Measurements from ENCODE around the gene NDST1.
A peak's percentile ranks its signal among the peaks of the same experiment; 100 is the strongest.

The NDST1 gene

DNA sequence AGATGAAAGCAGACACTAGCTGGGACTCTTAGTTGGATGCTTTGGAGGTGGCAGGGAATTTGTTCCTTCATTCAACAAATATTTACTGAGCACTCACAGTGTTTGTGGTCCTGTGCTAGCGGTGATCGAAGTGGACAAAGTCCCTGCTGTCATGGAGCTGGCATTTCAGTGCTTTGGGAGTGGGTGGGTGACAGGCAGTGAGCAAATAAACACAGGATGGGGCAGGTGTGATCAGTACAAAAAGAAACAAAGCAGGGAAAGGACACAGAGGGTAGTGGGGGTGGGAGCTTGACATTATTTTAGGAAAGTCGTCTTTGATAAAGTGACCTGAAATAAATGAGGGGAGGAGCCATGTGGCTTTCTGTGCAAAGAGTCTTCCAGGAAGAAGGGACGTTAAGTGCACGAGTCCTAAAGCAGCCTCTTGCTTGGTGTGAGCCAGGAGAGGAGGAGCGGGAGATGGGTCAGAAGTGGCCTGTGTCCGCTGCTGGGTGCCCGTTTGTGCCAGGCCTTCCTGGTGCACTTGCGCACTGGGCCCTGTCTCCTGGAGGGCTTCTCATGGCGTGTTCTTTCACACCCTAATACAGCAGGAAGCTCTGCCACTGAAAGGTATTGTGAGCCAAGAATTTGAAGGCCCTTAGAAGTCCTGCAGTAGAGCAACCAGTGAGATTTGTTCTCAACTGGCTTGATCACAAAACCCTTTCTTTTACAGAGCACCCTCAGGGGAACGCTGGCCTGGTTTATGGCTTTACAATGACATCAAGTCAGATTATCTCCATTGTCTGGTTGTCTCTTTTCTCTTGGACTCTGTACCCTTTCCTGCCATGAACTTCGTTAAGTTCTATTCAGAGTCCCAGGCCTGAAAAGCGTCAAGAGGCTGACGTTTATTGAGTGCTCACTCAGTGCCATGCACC is 14.8 kb downstream of the NDST1 start:
- TF ChIP-seq, protein P1, sequence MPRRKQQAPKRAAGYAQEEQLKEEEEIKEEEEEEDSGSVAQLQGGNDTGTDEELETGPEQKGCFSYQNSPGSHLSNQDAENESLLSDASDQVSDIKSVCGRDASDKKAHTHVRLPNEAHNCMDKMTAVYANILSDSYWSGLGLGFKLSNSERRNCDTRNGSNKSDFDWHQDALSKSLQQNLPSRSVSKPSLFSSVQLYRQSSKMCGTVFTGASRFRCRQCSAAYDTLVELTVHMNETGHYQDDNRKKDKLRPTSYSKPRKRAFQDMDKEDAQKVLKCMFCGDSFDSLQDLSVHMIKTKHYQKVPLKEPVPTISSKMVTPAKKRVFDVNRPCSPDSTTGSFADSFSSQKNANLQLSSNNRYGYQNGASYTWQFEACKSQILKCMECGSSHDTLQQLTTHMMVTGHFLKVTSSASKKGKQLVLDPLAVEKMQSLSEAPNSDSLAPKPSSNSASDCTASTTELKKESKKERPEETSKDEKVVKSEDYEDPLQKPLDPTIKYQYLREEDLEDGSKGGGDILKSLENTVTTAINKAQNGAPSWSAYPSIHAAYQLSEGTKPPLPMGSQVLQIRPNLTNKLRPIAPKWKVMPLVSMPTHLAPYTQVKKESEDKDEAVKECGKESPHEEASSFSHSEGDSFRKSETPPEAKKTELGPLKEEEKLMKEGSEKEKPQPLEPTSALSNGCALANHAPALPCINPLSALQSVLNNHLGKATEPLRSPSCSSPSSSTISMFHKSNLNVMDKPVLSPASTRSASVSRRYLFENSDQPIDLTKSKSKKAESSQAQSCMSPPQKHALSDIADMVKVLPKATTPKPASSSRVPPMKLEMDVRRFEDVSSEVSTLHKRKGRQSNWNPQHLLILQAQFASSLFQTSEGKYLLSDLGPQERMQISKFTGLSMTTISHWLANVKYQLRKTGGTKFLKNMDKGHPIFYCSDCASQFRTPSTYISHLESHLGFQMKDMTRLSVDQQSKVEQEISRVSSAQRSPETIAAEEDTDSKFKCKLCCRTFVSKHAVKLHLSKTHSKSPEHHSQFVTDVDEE (CRISPR knock-in tag; IDR thresholded peaks at IDR 0.05), result no peak
- TF ChIP-seq SNAI2 (CRISPR knock-in tag; IDR thresholded peaks at IDR 0.05) (no peak), ZNF70 (CRISPR knock-in tag; IDR thresholded peaks at IDR 0.05) (no peak), ZFP3 (CRISPR knock-in tag; IDR thresholded peaks at IDR 0.05) (no peak)
- ATAC-seq, result no peak

DNA sequence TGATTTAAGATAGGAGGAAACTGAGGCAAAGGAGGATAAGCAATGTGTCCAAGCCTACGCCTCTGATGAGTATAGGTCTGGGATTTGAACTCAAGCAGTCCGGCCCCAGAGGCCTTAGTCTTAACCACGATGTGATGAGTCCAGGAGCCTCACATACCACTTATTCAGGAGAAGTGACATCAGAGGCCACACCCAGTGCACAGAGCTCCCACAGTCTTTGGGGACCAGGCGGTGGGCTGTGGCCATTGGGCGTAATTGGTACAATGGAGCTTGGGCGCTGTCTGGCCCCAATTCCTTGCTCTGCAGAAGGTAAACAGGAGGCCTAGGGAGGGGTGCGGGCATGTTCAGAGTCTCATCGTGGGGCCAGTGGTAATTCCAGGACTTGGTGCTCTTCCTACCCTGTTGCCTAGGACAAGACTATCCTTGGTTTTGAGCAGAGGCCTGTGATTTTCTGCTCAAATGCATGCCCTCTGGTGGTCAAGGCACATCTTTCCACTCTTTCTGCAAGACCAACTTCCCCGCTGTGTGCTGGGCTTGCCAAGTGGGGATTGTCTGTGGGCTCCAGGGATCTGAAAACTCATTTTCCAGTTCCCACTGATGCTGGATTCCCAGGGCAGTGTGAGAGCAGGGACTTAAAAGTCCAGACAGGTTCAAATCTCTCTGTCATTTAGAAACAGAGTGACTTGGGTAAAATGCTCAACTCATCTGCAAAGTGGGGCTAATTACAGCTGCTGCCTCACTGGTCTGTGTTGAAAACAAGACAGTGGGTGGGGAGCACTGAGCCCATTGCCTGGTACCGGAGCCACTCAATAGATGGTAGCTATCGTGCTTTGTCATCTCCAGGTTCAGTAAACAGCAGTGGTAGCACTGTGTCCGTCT is 15.8 kb downstream of the NDST1 start:
- no peak for TF ChIP-seq ARNTL (CRISPR knock-in tag; IDR thresholded peaks at IDR 0.05; ENCODE audit: borderline replicate concordance, low read depth)
- no peak for TF ChIP-seq TCF4 (CRISPR knock-in tag; IDR thresholded peaks at IDR 0.05; ENCODE audit: borderline replicate concordance)
- no peak for TF ChIP-seq GLIS3 (CRISPR knock-in tag; IDR thresholded peaks at IDR 0.05)
- TF ChIP-seq CSDC2 (CRISPR knock-in tag; IDR thresholded peaks at IDR 0.05), result no peak
- TF ChIP-seq, protein P2, sequence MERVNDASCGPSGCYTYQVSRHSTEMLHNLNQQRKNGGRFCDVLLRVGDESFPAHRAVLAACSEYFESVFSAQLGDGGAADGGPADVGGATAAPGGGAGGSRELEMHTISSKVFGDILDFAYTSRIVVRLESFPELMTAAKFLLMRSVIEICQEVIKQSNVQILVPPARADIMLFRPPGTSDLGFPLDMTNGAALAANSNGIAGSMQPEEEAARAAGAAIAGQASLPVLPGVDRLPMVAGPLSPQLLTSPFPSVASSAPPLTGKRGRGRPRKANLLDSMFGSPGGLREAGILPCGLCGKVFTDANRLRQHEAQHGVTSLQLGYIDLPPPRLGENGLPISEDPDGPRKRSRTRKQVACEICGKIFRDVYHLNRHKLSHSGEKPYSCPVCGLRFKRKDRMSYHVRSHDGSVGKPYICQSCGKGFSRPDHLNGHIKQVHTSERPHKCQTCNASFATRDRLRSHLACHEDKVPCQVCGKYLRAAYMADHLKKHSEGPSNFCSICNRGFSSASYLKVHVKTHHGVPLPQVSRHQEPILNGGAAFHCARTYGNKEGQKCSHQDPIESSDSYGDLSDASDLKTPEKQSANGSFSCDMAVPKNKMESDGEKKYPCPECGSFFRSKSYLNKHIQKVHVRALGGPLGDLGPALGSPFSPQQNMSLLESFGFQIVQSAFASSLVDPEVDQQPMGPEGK (CRISPR knock-in tag; IDR thresholded peaks at IDR 0.05; ENCODE audit: borderline replicate concordance), result no peak
- no peak for TF ChIP-seq ZNF565 (CRISPR knock-in tag; conservative IDR thresholded peaks at IDR 0.05; ENCODE audit: low read depth)
- no peak for TF ChIP-seq TOX (CRISPR knock-in tag; IDR thresholded peaks at IDR 0.05; ENCODE audit: borderline replicate concordance)
- no peak for TF ChIP-seq ZNF70 (CRISPR knock-in tag; IDR thresholded peaks at IDR 0.05)
- no peak for TF ChIP-seq SNAI2 (CRISPR knock-in tag; IDR thresholded peaks at IDR 0.05)
- TF ChIP-seq, protein P3, sequence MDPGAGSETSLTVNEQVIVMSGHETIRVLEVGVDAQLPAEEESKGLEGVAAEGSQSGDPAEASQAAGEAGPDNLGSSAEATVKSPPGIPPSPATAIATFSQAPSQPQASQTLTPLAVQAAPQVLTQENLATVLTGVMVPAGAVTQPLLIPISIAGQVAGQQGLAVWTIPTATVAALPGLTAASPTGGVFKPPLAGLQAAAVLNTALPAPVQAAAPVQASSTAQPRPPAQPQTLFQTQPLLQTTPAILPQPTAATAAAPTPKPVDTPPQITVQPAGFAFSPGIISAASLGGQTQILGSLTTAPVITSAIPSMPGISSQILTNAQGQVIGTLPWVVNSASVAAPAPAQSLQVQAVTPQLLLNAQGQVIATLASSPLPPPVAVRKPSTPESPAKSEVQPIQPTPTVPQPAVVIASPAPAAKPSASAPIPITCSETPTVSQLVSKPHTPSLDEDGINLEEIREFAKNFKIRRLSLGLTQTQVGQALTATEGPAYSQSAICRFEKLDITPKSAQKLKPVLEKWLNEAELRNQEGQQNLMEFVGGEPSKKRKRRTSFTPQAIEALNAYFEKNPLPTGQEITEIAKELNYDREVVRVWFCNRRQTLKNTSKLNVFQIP (CRISPR knock-in tag; IDR thresholded peaks at IDR 0.05; ENCODE audit: borderline replicate concordance, low read depth), result no peak
- no peak for TF ChIP-seq BACH2 (CRISPR knock-in tag; IDR thresholded peaks at IDR 0.05; ENCODE audit: borderline replicate concordance)
- no peak for TF ChIP-seq ESRRG (CRISPR knock-in tag; IDR thresholded peaks at IDR 0.05)
- no peak for TF ChIP-seq ZC3H10 (CRISPR knock-in tag; IDR thresholded peaks at IDR 0.05)
- peak; percentile 95 for ATAC-seq

DNA sequence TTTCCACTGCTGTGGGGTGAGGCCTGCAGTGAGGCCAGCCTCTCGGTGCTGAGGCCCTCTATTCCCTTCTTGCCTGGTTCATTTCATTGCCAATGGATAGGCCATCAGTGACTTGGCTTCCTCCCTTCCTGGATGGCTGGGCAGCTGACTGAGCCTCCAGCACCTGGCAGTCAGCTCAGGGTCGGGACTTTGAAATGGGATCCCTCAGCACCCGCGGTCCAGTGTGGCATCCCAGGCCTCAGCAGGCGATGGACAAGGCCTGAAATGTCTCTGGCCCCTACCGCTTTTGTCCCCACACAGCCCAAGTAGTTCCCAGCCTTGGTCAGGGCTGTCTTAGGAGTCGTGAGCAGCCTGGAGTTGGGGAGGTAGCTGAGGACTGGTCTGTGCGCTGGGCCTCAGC is 17.2 kb downstream of the NDST1 start:
- ATAC-seq, result no peak
- TF ChIP-seq GLIS3 (CRISPR knock-in tag; IDR thresholded peaks at IDR 0.05) (no peak), RARB (CRISPR knock-in tag; IDR thresholded peaks at IDR 0.05) (no peak), ARNTL (CRISPR knock-in tag; IDR thresholded peaks at IDR 0.05; ENCODE audit: borderline replicate concordance, low read depth) (no peak), ESRRG (CRISPR knock-in tag; IDR thresholded peaks at IDR 0.05) (no peak), ZFP30 (CRISPR knock-in tag; IDR thresholded peaks at IDR 0.05) (no peak), TOX (CRISPR knock-in tag; IDR thresholded peaks at IDR 0.05; ENCODE audit: borderline replicate concordance) (no peak), ZFP3 (CRISPR knock-in tag; IDR thresholded peaks at IDR 0.05) (no peak), ZNF8 (CRISPR knock-in tag; IDR thresholded peaks at IDR 0.05) (no peak)
- TF ChIP-seq, protein P4, sequence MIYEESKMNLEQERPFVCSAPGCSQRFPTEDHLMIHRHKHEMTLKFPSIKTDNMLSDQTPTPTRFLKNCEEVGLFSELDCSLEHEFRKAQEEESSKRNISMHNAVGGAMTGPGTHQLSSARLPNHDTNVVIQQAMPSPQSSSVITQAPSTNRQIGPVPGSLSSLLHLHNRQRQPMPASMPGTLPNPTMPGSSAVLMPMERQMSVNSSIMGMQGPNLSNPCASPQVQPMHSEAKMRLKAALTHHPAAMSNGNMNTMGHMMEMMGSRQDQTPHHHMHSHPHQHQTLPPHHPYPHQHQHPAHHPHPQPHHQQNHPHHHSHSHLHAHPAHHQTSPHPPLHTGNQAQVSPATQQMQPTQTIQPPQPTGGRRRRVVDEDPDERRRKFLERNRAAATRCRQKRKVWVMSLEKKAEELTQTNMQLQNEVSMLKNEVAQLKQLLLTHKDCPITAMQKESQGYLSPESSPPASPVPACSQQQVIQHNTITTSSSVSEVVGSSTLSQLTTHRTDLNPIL (CRISPR knock-in tag; IDR thresholded peaks at IDR 0.05; ENCODE audit: low read depth), result no peak
- TF ChIP-seq, protein P5, sequence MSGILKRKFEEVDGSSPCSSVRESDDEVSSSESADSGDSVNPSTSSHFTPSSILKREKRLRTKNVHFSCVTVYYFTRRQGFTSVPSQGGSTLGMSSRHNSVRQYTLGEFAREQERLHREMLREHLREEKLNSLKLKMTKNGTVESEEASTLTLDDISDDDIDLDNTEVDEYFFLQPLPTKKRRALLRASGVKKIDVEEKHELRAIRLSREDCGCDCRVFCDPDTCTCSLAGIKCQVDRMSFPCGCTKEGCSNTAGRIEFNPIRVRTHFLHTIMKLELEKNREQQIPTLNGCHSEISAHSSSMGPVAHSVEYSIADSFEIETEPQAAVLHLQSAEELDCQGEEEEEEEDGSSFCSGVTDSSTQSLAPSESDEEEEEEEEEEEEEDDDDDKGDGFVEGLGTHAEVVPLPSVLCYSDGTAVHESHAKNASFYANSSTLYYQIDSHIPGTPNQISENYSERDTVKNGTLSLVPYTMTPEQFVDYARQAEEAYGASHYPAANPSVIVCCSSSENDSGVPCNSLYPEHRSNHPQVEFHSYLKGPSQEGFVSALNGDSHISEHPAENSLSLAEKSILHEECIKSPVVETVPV (CRISPR knock-in tag; IDR thresholded peaks at IDR 0.05), result no peak

All from SK-N-SH treated with all-trans-retinoic acid at 6 μM for 48 hours (cell line).